Sigmoid colon (tissue), 4 donors: ENCODE measurements around the gene CDC42BPA.
"Not testable (repeated sequence)": the region's sequence is repeated elsewhere in the genome, so short reads cannot be mapped to it uniquely, and the experiment has no call there.

ENCODE experiments used
- CTCF ChIP-seq, 4 experiments: fragments of 450-650 bp in 3 of 4; fragments of 200-600 bp in 1 of 4; IDR thresholded peaks; one replicate each; pipeline ENCODE4 v1.5.1; 2016 to 2019; ENCODE audit warnings: antibody characterized with exemption in 4 of 4, mild to moderate bottlenecking in 3 of 4, moderate library complexity in 2 of 4
- EP300 ChIP-seq, 4 donors: sonication (generic); formaldehyde crosslinking; IDR thresholded peaks; one replicate each; pipeline ENCODE4 v1.6.1; 2017; ENCODE audit warnings: antibody characterized with exemption in 4 of 4
- POLR2A ChIP-seq, 2 donors: fragments of 450-650 bp; IDR thresholded peaks; one replicate each; pipeline ENCODE4 v1.6.1; 2016; ENCODE audit warnings: antibody characterized with exemption in 2 of 2, mild to moderate bottlenecking in 2 of 2, moderate library complexity in 2 of 2
- POLR2AphosphoS5 ChIP-seq, 4 donors: sonication (generic); formaldehyde crosslinking; IDR thresholded peaks; one replicate each; pipeline ENCODE4 v1.6.1; 2017; ENCODE audit warnings: antibody characterized with exemption in 4 of 4

GRCh38 chr1:226999579-226999978, 318.7 kb downstream of the CDC42BPA start:
- not testable (repeated sequence) for TF ChIP-seq CTCF, EP300, POLR2AphosphoS5, POLR2A (IDR thresholded peaks at IDR 0.05)
